ENCODE results near the gene LPIN2.

GRCh38 chr18:3052411-3052758 is 39.4 kb upstream of the LPIN2 start:
- no peak for TF ChIP-seq POLR2A (IDR thresholded peaks at IDR 0.05)
- no peak for TF ChIP-seq CTCF (IDR thresholded peaks at IDR 0.05)

Measured in lower leg skin (tissue), 3 donors.